Heart right ventricle (tissue), 16 donors: ENCODE data around the gene SMYD1. TPM values are rescaled to one million over a fixed set of nuclear protein-coding genes. Genes with fewer than 3 reads are reported as not detected.

Experiments used
- ATAC-seq, 8 donors: fragments of 200-7000 bp; cut with Tn5 transposase; one replicate each; pipeline ENCODE4 v1.9.1; 2020; ENCODE audit warnings: mild to moderate bottlenecking in 8 of 8, moderate library complexity in 8 of 8, moderate number of reproducible peaks in 1 of 8
- DNase-seq, 2 donors: peaks; one replicate each; pipeline ENCODE4 v3.0.0-alpha.2; 2020
- H3K27ac ChIP-seq, 10 donors: fragments of 200-600 bp; sonication (generic) in 2 of 10; one replicate each; pipeline versions ENCODE4 v1.5.0 to v1.8.0; 2020 to 2022; ENCODE audit warnings: mild to moderate bottlenecking in 3 of 10
- H3K27me3 ChIP-seq, 7 donors: fragments of 200-600 bp; one replicate each; pipeline ENCODE4 v1.8.0; 2021 to 2022; ENCODE audit warnings: mild to moderate bottlenecking in 2 of 7
- H3K36me3 ChIP-seq, 9 donors: fragments of 200-600 bp; sonication (generic) in 1 of 9; one replicate each; pipeline versions ENCODE4 v1.5.0 to v1.8.0; 2020 to 2022; ENCODE audit warnings: mild to moderate bottlenecking in 2 of 9
- H3K4me1 ChIP-seq, 9 donors: fragments of 200-600 bp; sonication (generic) in 1 of 9; one replicate each; pipeline versions ENCODE4 v1.5.0 to v1.8.0; 2020 to 2022; ENCODE audit warnings: mild to moderate bottlenecking in 4 of 9
- H3K4me3 ChIP-seq, 10 donors: fragments of 200-600 bp; sonication (generic) in 2 of 10; one replicate each; pipeline versions ENCODE4 v1.5.0 to v1.8.0; 2020 to 2022; ENCODE audit warnings: mild to moderate bottlenecking in 7 of 10, moderate library complexity in 2 of 10
- H3K9me3 ChIP-seq, 11 donors: fragments of 200-600 bp in 10 of 11; sonication (generic) in 2 of 11; one replicate each; pipeline versions ENCODE4 v1.5.0 to v1.8.0; 2013 to 2022; ENCODE audit warnings: mild to moderate bottlenecking in 2 of 11, control low read depth in 1 of 11, moderate library complexity in 1 of 11
- CTCF ChIP-seq, 9 donors: fragments of 200-600 bp; sonication (generic) in 2 of 9; IDR thresholded peaks; one replicate each; pipeline versions ENCODE4 v1.5.0 to v1.8.0; 2021 to 2022; ENCODE audit warnings: antibody characterized with exemption in 9 of 9, mild to moderate bottlenecking in 5 of 9, moderate library complexity in 1 of 9
- WGBS, 2 donors: extraction: QIAGEN DNeasy Blood & Tissue Kit; methylation state at CpG; one replicate each; pipeline ENCODE4 v1.1.7; 2013; ENCODE audit warnings: inconsistent platforms in 1 of 2; 5-methylcytosine and 5-hydroxymethylcytosine counted together
- intact Hi-C, 10 donors: fragments of 100-400 bp; cut with DNase I; formaldehyde crosslinking; loops; one replicate each; pipeline versions ENCODE4 v1.11.1 to v1.14.2; 2022
- polyA plus RNA-seq, 2 donors: library from polyadenylated mRNA; stranded (reverse); fragments of 200-250 nt; gene quantifications; one replicate each; pipeline ENCODE4 v1.2.3, GENCODE V29; 2013
- total RNA-seq, 10 donors: library from RNA; stranded (reverse); fragmentation: NEBNext Ultra II Directional in 3 of 10; extraction: Animal tissue kit (Norgen Biotek cat#: 25700) in 3 of 10; gene quantifications; one replicate each; pipeline versions ENCODE4 v1.2.1 to v1.2.4, GENCODE V29; 2021 to 2023
- donor health status: Arrhythmogenic right ventricular cardiomyopathy.
- donor health status: ischemic (EF 13 %, LVEDD 7.1; RV severe dilation, severe dysfunction).
- donor health status: healthy with polysubstance abuse.
- donor health status: DM: no; HTN: yes; CAD: no.
- donor health status: DM: no; HTN: no; CAD: no.
- donor health status: ischemic (EF 25% LVEDD 6.9; RV normal size, moderate dysfunction).
- donor health status: ischemic (EF 25% LVEDD 5.7; RV mildly dilated, moderate dysfunction).
- donor health status: healthy.
- donor health status: DM: yes; HTN: yes; CAD: no.
- donor health status: Ischemic cardiomyopathy.
- donor health status: ischemic (EF 35%, LVEDD 5.7; RV mildly dilated, moderate dysfunction).
- donor health status: nonischemic (EF 11% LVEDD 7.7; RV severe dilation, severe dysfunction).
- donor health status: DM: yes; HTN: yes; CAD: no.
- donor health status: PGD.
- donor health status: ischemic (EF 29% LVEDD 5.4; RV normal size, mild dysfunction).
- donor health status: nonischemic (EF 23%, LVEDD 6.1; RV moderate dilation, normal function).

Gene SMYD1
- total and polyA plus RNA-seq, 12 donors: 78.7 to 534 (median 377) TPM

- ATAC-seq (no peak), DNase-seq (no peak)
- Histone ChIP-seq H3K4me1 (no peaks in the 10 kb centered on the region), H3K9me3 (no peaks in the 10 kb centered on the region), H3K27ac (no peak overlapping the region), H3K27me3 (no peaks in the 10 kb centered on the region), H3K4me3 (no peak overlapping the region), H3K36me3 (no peaks in the 10 kb centered on the region)
- TF ChIP-seq CTCF (IDR thresholded peaks at IDR 0.05): no peak
- 77% methylated on average over 11 of the region's 11 CpGs for whole genome bisulfite sequencing, 2 donors
- intact Hi-C loops: no loop called here
Measured at GRCh38 chr2:88125924-88126771, 58.5 kb downstream of the SMYD1 start.

- H3K4me1 ChIP-seq: no peaks in the 10 kb centered on the region
- no peaks in the 10 kb centered on the region for H3K36me3 ChIP-seq
- ATAC-seq (no peak), DNase-seq (no peak)
- no peak overlapping the region for H3K27ac ChIP-seq
- H3K4me3 ChIP-seq: no peak overlapping the region
- TF ChIP-seq CTCF (IDR thresholded peaks at IDR 0.05): no peak
- intact Hi-C loops: no loop called here
- no peaks in the 10 kb centered on the region for H3K27me3 ChIP-seq
- 88 to 93% methylated on average over 3 of the region's 3 CpGs for WGBS, 2 donors
- no peaks in the 10 kb centered on the region for H3K9me3 ChIP-seq
Measured at GRCh38 chr2:88126772-88127637, 59.4 kb downstream of the SMYD1 start.

- H3K4me3 ChIP-seq: no peak overlapping the region
- intact Hi-C loops: no loop called here
Measured at GRCh38 chr2:88127638-88127887, 59.9 kb downstream of the SMYD1 start.

More at GRCh38 chr2:88127638-88127887, 59.9 kb downstream of the SMYD1 start:
- no peaks in the 10 kb centered on the region for H3K4me1 ChIP-seq
- H3K27ac ChIP-seq: no peak overlapping the region
- ATAC-seq: no peak
- H3K9me3 ChIP-seq: no peaks in the 10 kb centered on the region
- H3K27me3 ChIP-seq: no peaks in the 10 kb centered on the region
- WGBS, 2 donors: 53 to 68% methylated on average over 1 of the region's 1 CpG
- no peak for DNase-seq
- no peak for TF ChIP-seq CTCF (IDR thresholded peaks at IDR 0.05)
- no peaks in the 10 kb centered on the region for H3K36me3 ChIP-seq
